KOPT-K1 (cell line): ENCODE results near the gene TRAPPC4.
"Not testable (repeated sequence)": the region's sequence is repeated elsewhere in the genome, so short reads cannot be mapped to it uniquely, and the experiment has no call there.

Source experiments
- H3K27ac ChIP-seq: fragments of 200-600 bp; sonication (generic); 2 replicates; pipeline ENCODE4 v1.5.1; 2016; ENCODE audit warnings: antibody characterized with exemption, mild to moderate bottlenecking, low read depth, low read length; ENCODE audit not compliant: poor library complexity, severe bottlenecking
- H3K36me3 ChIP-seq: fragments of 200-600 bp; sonication (generic); 2 replicates; pipeline ENCODE4 v1.5.1; 2017; ENCODE audit warnings: antibody characterized with exemption, mild to moderate bottlenecking, low read length, moderate library complexity; ENCODE audit not compliant: insufficient read depth
- H3K9me3 ChIP-seq: fragments of 200-600 bp; sonication (generic); 2 replicates; pipeline ENCODE4 v1.5.1; 2017; ENCODE audit warnings: antibody characterized with exemption, low read length, mild to moderate bottlenecking; ENCODE audit not compliant: insufficient read depth, poor library complexity, severe bottlenecking

The TRAPPC4 gene, protein sequence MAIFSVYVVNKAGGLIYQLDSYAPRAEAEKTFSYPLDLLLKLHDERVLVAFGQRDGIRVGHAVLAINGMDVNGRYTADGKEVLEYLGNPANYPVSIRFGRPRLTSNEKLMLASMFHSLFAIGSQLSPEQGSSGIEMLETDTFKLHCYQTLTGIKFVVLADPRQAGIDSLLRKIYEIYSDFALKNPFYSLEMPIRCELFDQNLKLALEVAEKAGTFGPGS

GRCh38 chr11:119018074-119018938 is at the start of gene TRAPPC4, which contains the start of gene RPS25:
TRAPPC4 (plus strand) TSS chr11:119018766; CDS start chr11:119018796, 30 bp downstream.
RPS25 (minus strand) TSS chr11:119018343; CDS start chr11:119018284, 59 bp downstream.
- peak within 1 kb of the TSS; percentile 95 for H3K27ac ChIP-seq
- peaks cover 6% of the 10 kb centered on the region for H3K9me3 ChIP-seq
- peaks cover 75% of the 10 kb centered on the region for H3K36me3 ChIP-seq

GRCh38 chr11:118969508-118969907 is 49.1 kb upstream of the TRAPPC4 start:
- not testable (repeated sequence) for H3K36me3 ChIP-seq, H3K27ac ChIP-seq, H3K9me3 ChIP-seq

GRCh38 chr11:118971646-118972045 is 46.9 kb upstream of the TRAPPC4 start, which contains the start of gene FOXR1:
FOXR1 (plus strand) TSS chr11:118971761; CDS start chr11:118971932, 171 bp downstream.
- H3K27ac ChIP-seq = no peak within 1 kb of the TSS
- no peaks in the 10 kb centered on the region for H3K9me3 ChIP-seq
- no peaks in the 10 kb centered on the region for H3K36me3 ChIP-seq

GRCh38 chr11:118973985-118974384 is 44.6 kb upstream of the TRAPPC4 start:
- no peaks in the 10 kb centered on the region for H3K36me3 ChIP-seq
- no peaks in the 10 kb centered on the region for H3K9me3 ChIP-seq
- no peak overlapping the region for H3K27ac ChIP-seq

DNA sequence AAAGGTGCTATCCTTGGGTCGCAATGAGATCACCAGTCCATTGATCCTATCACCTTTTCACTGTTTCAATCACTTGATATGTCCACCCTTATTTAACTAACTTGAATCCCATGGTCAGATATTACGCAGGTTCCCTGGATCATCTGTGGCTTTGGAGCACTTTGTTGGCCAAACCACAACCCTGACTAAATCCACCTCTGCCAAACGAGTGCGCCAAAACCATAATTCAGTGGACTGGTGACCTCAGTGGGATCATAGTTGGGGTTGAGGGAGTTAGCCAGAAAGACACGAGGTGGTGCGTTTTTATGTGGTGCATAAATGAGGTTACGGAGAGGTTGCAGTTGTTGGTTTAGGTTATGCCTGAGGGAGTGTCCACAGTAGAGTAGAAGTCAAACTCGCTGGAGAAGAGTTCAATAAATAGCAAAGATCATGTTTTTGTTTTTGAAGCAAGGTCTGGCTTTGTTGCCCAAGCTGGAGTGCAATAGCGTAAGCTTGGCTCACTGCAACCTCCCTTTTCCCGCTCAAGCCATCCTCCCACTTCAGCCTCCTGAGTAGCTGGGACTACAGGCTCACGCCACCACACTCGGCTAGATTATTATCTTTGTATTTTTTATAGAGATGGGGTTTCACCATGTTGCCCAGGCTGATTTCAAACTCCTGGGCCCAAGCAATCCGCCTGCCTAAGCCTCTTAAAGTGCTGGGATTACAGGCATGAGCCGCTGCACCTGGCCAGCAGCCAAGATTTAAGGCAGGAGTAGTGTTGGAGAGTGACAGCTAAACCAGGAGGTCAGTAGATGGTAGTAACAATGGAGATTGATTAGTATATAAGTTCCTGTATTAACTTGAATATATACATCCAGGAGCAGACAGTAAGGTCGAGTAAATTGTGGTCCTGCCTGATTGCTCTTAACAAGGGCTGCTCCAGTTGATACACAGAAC is 42.5 kb upstream of the TRAPPC4 start:
- Histone ChIP-seq H3K27ac (no peak overlapping the region), H3K36me3 (no peaks in the 10 kb centered on the region), H3K9me3 (no peaks in the 10 kb centered on the region)

DNA sequence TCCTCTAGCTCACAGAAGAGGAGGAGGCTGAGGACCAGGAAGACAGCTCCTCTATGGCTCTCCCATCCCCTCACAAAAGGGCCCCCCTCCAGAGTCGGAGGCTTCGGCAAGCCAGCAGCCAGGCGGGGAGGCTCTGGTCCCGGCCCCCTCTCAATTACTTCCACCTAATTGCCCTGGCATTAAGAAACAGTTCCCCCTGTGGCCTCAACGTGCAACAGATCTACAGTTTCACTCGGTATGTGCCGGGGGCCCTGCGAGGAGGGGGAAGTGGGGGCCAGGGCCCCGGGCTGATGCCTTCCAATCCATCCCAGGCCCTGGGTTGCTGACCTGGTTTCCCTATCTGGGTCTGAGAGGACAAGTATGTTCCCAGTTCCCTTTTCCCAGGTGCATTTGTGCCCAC is 39.1 kb upstream of the TRAPPC4 start:
- H3K9me3 ChIP-seq = no peaks in the 10 kb centered on the region
- no peak overlapping the region for H3K27ac ChIP-seq
- no peaks in the 10 kb centered on the region for H3K36me3 ChIP-seq

DNA sequence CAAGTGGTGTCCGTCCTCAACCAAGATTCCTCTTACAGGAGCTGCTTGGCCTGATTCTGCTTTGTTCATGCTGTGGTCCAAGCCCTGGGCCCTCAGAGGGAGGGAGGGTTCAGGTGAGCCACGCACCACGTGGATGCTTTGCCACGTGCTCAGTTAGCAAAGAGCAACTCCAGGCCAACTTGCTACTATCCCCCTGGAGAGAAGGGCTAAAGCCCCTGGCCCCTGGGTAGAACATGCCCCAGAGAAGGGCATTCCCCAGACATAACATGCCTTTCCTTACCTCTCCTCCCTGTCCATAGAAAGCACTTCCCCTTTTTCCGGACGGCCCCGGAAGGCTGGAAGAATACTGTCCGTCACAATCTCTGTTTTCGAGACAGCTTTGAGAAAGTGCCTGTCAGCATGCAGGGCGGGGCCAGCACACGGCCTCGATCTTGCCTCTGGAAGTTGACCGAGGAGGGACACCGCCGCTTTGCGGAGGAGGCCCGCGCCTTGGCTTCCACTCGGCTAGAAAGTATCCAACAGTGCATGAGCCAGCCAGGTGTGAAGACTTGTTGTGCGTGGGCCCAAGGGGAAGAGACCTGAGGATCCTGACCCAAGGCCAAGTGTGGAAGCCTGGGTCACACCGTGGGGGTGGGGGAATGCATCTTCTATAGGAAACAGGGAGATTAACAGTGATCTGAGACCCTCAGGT is 38.2 kb upstream of the TRAPPC4 start:
- Histone ChIP-seq H3K9me3 (no peaks in the 10 kb centered on the region), H3K27ac (no peak overlapping the region), H3K36me3 (no peaks in the 10 kb centered on the region)

DNA sequence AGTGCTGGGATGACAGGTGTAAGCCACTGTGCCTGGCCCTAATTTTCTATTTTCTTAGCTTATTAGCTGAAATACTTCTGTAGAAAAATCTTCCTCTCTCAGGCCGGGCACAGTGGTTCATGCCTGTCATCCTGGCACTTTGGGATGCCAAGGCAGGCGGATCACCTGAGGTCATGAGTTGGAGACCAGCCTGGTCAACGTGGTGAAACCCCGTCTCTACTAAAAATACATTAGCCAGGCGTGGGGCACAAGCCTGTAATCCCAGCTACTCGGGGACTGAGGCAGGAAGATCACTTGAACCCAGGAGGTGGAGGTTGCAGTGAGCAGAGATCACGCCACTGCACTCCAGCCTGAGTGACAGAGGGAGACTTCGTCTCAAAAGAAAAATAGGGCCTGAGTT is 34.2 kb upstream of the TRAPPC4 start:
- H3K27ac ChIP-seq, H3K9me3 ChIP-seq, H3K36me3 ChIP-seq: not testable (repeated sequence)

- H3K36me3 ChIP-seq = no peaks in the 10 kb centered on the region
- H3K9me3 ChIP-seq = no peaks in the 10 kb centered on the region
- no peak overlapping the region for H3K27ac ChIP-seq
Observed at GRCh38 chr11:118984825-118985224, 33.7 kb upstream of the TRAPPC4 start.

- no peak overlapping the region for H3K27ac ChIP-seq
- no peaks in the 10 kb centered on the region for H3K9me3 ChIP-seq
- no peaks in the 10 kb centered on the region for H3K36me3 ChIP-seq
Observed at GRCh38 chr11:118988280-118988679, 30.3 kb upstream of the TRAPPC4 start.

DNA sequence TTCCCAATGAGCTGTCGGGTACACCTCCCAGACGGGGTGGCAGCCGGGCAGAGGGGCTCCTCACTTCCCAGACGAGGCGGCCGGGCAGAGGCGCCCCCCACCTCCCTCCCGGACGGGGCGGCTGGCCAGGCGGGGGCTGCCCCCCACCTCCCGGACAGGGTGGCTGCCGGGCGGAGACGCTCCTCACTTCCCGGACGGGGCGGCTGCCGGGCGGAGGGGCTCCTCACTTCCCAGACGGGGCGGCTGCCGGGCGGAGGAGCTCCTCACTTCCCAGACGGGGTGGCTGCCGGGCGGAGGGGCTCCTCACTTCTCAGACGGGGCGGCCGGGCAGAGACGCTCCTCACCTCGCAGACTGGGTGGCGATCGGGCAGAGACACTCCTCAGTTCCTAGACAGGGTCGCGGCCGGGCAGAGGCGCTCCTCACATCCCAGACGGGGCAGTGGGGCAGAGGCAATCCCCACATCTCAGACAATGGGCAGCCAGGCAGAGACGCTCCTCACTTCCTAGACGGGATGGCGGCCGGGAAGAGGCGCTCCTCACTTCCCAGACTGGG is 27.0 kb upstream of the TRAPPC4 start:
- H3K27ac ChIP-seq, H3K9me3 ChIP-seq, H3K36me3 ChIP-seq: not testable (repeated sequence)

- peak overlapping the region; percentile 97 for H3K27ac ChIP-seq
- H3K36me3 ChIP-seq = peaks cover 36% of the 10 kb centered on the region
Observed at GRCh38 chr11:118996926-118997626, 21.5 kb upstream of the TRAPPC4 start.

GRCh38 chr11:118997627-118998387 is 20.8 kb upstream of the TRAPPC4 start, which contains the start of gene CENATAC:
CENATAC (plus strand) TSS chr11:118998138; CDS start chr11:118998198, 60 bp downstream.
- peak within 1 kb of the TSS; percentile 97 for H3K27ac ChIP-seq
- no peaks in the 10 kb centered on the region for H3K9me3 ChIP-seq

More at GRCh38 chr11:118996926-118997626, 21.5 kb upstream of the TRAPPC4 start:
- H3K9me3 ChIP-seq = no peaks in the 10 kb centered on the region

More at GRCh38 chr11:118997627-118998387, 20.8 kb upstream of the TRAPPC4 start, which contains the start of gene CENATAC:
- H3K36me3 ChIP-seq = peaks cover 44% of the 10 kb centered on the region
